ENCODE data around the gene OR2AE1. TPM values are rescaled to one million over a fixed set of nuclear protein-coding genes. Genes with fewer than 3 reads are reported as not detected.

OR2AE1 gene
- total RNA-seq: 0.66 TPM in 1 of 2 replicates, not detected in the other

DNA sequence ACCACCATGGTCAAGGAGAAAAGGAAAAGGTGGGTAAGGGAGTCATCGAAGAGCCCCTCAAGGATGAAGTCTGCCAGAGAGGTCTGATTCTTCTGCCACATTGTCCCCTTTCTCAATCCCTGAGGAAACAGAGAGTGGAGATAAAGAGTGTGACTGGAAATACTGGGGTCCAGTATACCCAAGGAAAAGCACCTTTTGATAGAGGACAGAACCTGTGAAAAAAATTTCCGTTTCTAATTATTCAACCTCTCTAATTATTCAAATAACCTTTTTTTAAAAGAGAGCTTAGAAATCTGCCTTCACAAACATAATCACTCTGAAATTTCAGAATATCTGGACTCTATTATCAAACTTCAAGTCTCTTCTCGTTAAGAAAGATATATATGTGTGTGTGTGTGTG is at the start of gene OR2AE1:
TSS of gene OR2AE1 (minus strand) at position 101 of the 400 bp plus-strand sequence. CDS start at position 101, 0 bp downstream.

GRCh38 chr7:99918959-99919813 is 42.4 kb upstream of the OR2AE1 start, which contains the start of gene TRIM4:
TRIM4 (minus strand) TSS chr7:99919530; CDS start chr7:99919401, 129 bp downstream.

Small RNA genes lying within 50 kb of the gene (small RNA-seq; reads per million reads assigned to genes)
- gene AC011904.1 (ENCODE audit: low replicate concordance): not detected
- not detected for gene CYP3A52P (ENCODE audit: low replicate concordance)

Other genes with a start within 250 kb of the OR2AE1 start
- gene CYP3A5, start 197.0 kb downstream of the OR2AE1 start, total RNA-seq: under 0.01 and 0.72 TPM in 2 replicates
- gene CYP3A7, start 141.8 kb downstream of the OR2AE1 start, total RNA-seq: 0.44 TPM in 1 of 2 replicates, not detected in the other
- gene CYP3A4, start 92.8 kb downstream of the OR2AE1 start, total RNA-seq: not detected in 2 replicates
- not detected in 2 replicates for gene CYP3A43, start 49.0 kb downstream of the OR2AE1 start, total RNA-seq
- 12.9 and 26.9 TPM in 2 replicates for gene TRIM4, start 42.5 kb upstream of the OR2AE1 start, total RNA-seq
- not detected in 2 replicates for gene GJC3, start 52.6 kb upstream of the OR2AE1 start, total RNA-seq
- gene AZGP1, start 99.0 kb upstream of the OR2AE1 start, total RNA-seq: not detected in 2 replicates
- 31.9 and 33.3 TPM in 2 replicates for gene ZKSCAN1, start 138.6 kb upstream of the OR2AE1 start, total RNA-seq
- gene ZSCAN21, start 172.7 kb upstream of the OR2AE1 start, total RNA-seq: 7.9 and 10.5 TPM in 2 replicates
- gene ZNF3, start 204.7 kb upstream of the OR2AE1 start, total RNA-seq: 31.7 and 41.1 TPM in 2 replicates
- 122 and 154 TPM in 2 replicates for gene COPS6, start 211.9 kb upstream of the OR2AE1 start, total RNA-seq
- gene MCM7, start 224.4 kb upstream of the OR2AE1 start, total RNA-seq: 24.1 and 179 TPM in 2 replicates
- 26.7 and 26.9 TPM in 2 replicates for gene AP4M1, start 224.6 kb upstream of the OR2AE1 start, total RNA-seq
- 43.8 and 74.3 TPM in 2 replicates for gene TAF6, start 242.3 kb upstream of the OR2AE1 start, total RNA-seq
- gene CNPY4, start 242.6 kb upstream of the OR2AE1 start, total RNA-seq: 19.3 and 30.9 TPM in 2 replicates
- 2.6 and 2.9 TPM in 2 replicates for gene MBLAC1, start 249.9 kb upstream of the OR2AE1 start, total RNA-seq

Data from placental pericyte (primary cell).